ENCODE measurements around the gene SGSH.
"Not testable (repeated sequence)": the region's sequence is repeated elsewhere in the genome, so short reads cannot be mapped to it uniquely, and the experiment has no call there.

Gene SGSH

DNA sequence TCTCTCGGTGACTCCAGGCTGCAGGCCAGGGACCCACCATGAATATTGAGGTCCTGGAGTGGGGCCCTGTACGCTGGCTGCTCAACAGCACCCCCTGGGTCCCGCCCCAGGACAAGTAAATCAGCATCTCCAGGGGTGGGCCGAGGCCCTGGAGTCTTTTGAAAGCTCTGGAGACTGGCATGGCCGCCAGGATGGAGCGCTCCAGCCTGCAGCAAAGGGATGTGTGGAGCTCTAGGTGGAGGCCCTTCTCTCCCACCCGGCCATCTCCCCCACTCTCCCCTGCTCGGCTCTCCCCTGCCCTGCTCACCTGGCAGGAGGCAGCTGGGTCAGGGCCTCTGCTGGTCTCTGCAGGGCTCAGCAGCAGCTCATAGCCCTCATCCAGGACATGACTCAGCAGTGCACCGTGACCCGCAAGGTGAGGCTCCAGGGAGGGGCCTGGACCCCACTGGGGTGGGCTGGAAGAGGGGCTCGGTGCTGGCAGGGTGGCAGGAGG lies 16.6 kb downstream of the SGSH start:
- H3K27me3 Mint-ChIP-seq, result peaks cover 3% of the 10 kb centered on the region
- H3K27ac Mint-ChIP-seq, result no peak overlapping the region
- H3K4me3 Mint-ChIP-seq, result no peak overlapping the region
- no peaks in the 10 kb centered on the region for H3K9me3 Mint-ChIP-seq
- H3K36me3 Mint-ChIP-seq (ENCODE audit: low read depth), result peaks cover 75% of the 10 kb centered on the region
- intact Hi-C loops (cut with micrococcal nuclease), result no loop called here
- H3K4me1 Mint-ChIP-seq (ENCODE audit: low read depth), result peaks cover 31% of the 10 kb centered on the region

DNA sequence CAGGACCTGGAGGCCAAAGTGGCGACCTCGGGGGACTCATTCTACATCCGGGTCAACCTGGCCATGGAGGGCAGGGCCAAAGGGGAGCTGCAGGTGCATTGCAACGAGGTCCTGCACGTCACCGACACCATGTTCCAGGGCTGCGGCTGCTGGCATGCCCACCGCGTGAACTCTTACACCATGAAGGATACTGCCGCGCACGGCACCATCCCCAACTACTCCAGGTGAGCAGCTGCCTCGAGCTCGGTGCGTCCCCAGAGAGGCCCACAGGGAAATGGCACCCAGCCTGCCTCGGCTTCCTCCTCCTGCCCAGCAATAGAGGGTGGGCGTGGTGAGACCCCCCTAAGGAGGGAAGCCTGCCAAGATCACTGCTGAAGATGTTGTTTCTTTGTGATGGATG lies 17.9 kb downstream of the SGSH start:
- Mint-ChIP-seq H3K4me1 (ENCODE audit: low read depth) (peaks cover 37% of the 10 kb centered on the region), H3K9me3 (no peaks in the 10 kb centered on the region), H3K27me3 (peaks cover 3% of the 10 kb centered on the region), H3K36me3 (ENCODE audit: low read depth) (peaks cover 72% of the 10 kb centered on the region), H3K27ac (peak overlapping the region; percentile 9), H3K4me3 (no peak overlapping the region)
- intact Hi-C loops (cut with micrococcal nuclease), result no loop called here

GRCh38 chr17:80201446-80201845 lies 18.7 kb downstream of the SGSH start:
- Mint-ChIP-seq H3K36me3 (ENCODE audit: low read depth) (peaks cover 64% of the 10 kb centered on the region), H3K4me3 (no peak overlapping the region), H3K4me1 (ENCODE audit: low read depth) (peaks cover 34% of the 10 kb centered on the region), H3K9me3 (no peaks in the 10 kb centered on the region), H3K27me3 (peaks cover 3% of the 10 kb centered on the region), H3K27ac (peak overlapping the region; percentile 9)
- intact Hi-C loops (cut with micrococcal nuclease), result no loop called here

DNA sequence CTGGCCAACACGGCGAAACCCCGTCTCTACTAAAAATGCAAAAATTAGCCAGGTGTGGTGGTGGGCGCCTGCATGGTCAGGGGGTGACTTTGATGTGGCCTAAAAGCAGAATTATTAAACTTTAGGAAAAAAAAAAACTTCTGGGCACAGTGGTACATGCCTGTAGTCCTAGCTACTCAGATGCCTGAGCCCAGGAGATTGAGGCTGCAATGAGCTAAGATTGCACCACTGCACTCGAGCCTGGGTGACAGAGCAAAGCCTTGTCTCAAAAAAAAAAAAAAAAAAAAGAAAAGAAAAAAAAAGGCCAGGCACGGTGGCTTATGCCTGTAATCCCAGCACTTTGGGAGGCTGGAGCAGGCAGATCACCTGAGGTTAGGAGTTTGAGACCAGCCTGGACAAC lies 20.8 kb downstream of the SGSH start:
- H3K4me1 Mint-ChIP-seq (ENCODE audit: low read depth), result peaks cover 25% of the 10 kb centered on the region
- not testable (repeated sequence) for H3K27ac Mint-ChIP-seq, H3K9me3 Mint-ChIP-seq, H3K4me3 Mint-ChIP-seq
- H3K36me3 Mint-ChIP-seq (ENCODE audit: low read depth), result peaks cover 46% of the 10 kb centered on the region
- intact Hi-C loops (cut with micrococcal nuclease), result loop anchor here (5.0 kb wide), 1 partner anchor 53 kb away; no protein-coding TSS in a partner anchor
- peaks cover 11% of the 10 kb centered on the region for H3K27me3 Mint-ChIP-seq

DNA sequence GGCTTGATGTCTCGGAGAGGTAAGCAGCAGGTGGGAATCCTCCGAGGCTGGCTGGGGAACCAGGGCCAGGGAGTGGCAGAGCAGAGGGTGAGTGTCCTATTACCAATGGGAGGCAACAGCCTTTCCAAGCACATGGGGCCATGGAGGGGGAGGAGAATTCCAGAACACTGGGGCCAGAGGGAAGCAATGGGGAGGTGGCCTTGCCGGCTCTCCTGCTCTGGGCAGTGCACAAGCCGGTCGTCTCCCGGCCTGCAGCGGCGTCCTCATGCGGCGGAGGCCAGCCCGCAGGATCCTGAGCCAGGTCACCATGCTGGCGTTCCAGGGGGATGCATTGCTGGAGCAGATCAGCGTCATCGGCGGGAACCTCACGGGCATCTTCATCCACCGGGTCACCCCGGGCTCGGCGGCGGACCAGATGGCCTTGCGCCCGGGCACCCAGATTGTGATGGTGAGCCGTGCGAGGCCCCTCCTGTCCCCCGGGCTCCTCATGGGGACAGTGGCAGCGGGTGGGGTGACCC lies 21.9 kb downstream of the SGSH start:
- intact Hi-C loops (cut with micrococcal nuclease), result loop anchor here (5.0 kb wide), 1 partner anchor 54 kb away; no protein-coding TSS in a partner anchor
- peak overlapping the region; percentile 48 for H3K27ac Mint-ChIP-seq
- no peak overlapping the region for H3K4me3 Mint-ChIP-seq
- peaks cover 16% of the 10 kb centered on the region for H3K27me3 Mint-ChIP-seq
- H3K9me3 Mint-ChIP-seq, result no peaks in the 10 kb centered on the region
- H3K4me1 Mint-ChIP-seq (ENCODE audit: low read depth), result peaks cover 19% of the 10 kb centered on the region
- H3K36me3 Mint-ChIP-seq (ENCODE audit: low read depth), result peaks cover 35% of the 10 kb centered on the region

- H3K36me3 Mint-ChIP-seq (ENCODE audit: low read depth), result peaks cover 20% of the 10 kb centered on the region
- H3K27me3 Mint-ChIP-seq, result peaks cover 27% of the 10 kb centered on the region
- no peak overlapping the region for H3K27ac Mint-ChIP-seq
- H3K4me3 Mint-ChIP-seq, result no peak overlapping the region
- H3K4me1 Mint-ChIP-seq (ENCODE audit: low read depth), result peaks cover 19% of the 10 kb centered on the region
- intact Hi-C loops (cut with micrococcal nuclease), result loop anchor here (5.0 kb wide), 1 partner anchor 56 kb away; no protein-coding TSS in a partner anchor
- no peaks in the 10 kb centered on the region for H3K9me3 Mint-ChIP-seq
Observed at GRCh38 chr17:80196652-80197051, 23.5 kb downstream of the SGSH start.

DNA sequence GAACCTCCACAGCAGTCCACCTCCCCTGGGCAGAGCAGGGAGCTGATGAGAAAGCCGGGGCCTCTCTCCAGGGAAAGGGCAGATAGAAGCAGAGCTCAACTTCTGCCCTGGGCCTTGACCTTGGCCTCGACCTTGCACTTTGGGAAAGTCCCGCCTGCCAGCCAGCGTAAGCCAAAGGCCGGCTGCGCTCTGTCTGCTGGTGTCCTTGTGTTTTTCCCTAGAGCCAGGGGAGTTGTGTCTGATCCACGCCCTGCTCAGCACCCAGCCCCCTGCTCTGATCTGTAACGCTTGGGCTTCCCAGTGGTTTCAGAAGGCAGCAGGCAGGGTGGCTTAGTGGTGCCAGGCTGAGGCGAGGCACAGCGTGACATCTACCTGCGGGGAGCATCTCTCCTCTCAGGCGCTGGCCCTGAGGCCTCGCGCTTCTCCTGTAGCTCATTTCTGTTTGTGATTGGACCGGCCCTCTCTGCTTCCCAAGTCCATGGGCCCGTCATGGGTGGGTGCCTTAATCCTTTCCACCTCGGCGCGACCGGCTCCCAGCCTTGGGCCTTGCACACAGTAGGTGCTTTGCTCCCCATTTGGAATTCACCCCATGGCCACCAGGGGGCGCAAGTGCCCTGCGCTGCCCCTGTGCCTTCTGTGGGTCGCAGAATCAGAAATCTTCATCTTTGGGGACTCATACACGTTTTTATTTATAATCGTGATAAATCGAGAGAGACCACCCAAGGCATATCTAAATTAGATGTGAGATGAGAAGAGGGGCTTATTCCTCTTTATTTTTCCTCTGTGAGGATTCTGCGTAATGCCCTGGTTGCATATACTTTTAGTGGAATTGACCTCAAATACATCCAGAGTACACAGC lies 24.2 kb downstream of the SGSH start:
- no peak overlapping the region for H3K4me3 Mint-ChIP-seq
- H3K4me1 Mint-ChIP-seq (ENCODE audit: low read depth), result peaks cover 19% of the 10 kb centered on the region
- H3K9me3 Mint-ChIP-seq, result no peaks in the 10 kb centered on the region
- peaks cover 34% of the 10 kb centered on the region for H3K27me3 Mint-ChIP-seq
- no peak overlapping the region for H3K27ac Mint-ChIP-seq
- intact Hi-C loops (cut with micrococcal nuclease), result loop anchor here (5.0 kb wide), 1 partner anchor 56 kb away; no protein-coding TSS in a partner anchor
- H3K36me3 Mint-ChIP-seq (ENCODE audit: low read depth), result peaks cover 12% of the 10 kb centered on the region

DNA sequence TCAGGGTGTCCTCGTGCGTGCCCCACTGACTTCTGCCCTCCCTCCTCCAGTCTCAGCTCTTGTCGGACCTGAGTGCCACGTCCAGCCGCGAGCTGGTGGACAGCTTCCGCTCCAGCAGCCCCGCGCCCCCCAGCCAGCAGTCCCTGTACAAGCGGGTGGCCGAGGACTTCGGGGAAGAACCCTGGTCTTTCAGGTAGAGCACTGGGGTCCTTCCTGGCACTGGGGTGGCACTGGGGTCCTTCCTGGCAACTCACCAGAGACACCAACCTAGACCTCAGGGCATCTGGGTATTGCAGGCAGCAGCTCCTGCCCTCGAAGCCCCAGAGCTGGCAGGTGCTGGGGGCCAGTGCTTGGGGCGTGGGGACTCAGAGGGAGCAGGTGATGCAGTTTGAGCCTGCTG lies 25.0 kb downstream of the SGSH start:
- peaks cover 35% of the 10 kb centered on the region for H3K27me3 Mint-ChIP-seq
- H3K36me3 Mint-ChIP-seq (ENCODE audit: low read depth), result peaks cover 10% of the 10 kb centered on the region
- H3K9me3 Mint-ChIP-seq, result no peaks in the 10 kb centered on the region
- no peak overlapping the region for H3K27ac Mint-ChIP-seq
- intact Hi-C loops (cut with micrococcal nuclease), result loop anchor here (5.0 kb wide), 1 partner anchor 57 kb away; no protein-coding TSS in a partner anchor
- no peak overlapping the region for H3K4me3 Mint-ChIP-seq
- peaks cover 19% of the 10 kb centered on the region for H3K4me1 Mint-ChIP-seq (ENCODE audit: low read depth)

GRCh38 chr17:80191865-80192661 lies 28.1 kb downstream of the SGSH start:
- Mint-ChIP-seq H3K36me3 (ENCODE audit: low read depth) (no peaks in the 10 kb centered on the region), H3K27me3 (peaks cover 37% of the 10 kb centered on the region), H3K27ac (no peak overlapping the region), H3K4me3 (no peak overlapping the region), H3K9me3 (no peaks in the 10 kb centered on the region), H3K4me1 (ENCODE audit: low read depth) (peaks cover 4% of the 10 kb centered on the region)
- intact Hi-C loops (cut with micrococcal nuclease), result no loop called here

- H3K36me3 Mint-ChIP-seq (ENCODE audit: low read depth), result no peaks in the 10 kb centered on the region
- H3K4me3 Mint-ChIP-seq, result no peak overlapping the region
- no peak overlapping the region for H3K27ac Mint-ChIP-seq
- no peaks in the 10 kb centered on the region for H3K9me3 Mint-ChIP-seq
- peaks cover 37% of the 10 kb centered on the region for H3K27me3 Mint-ChIP-seq
- peaks cover 2% of the 10 kb centered on the region for H3K4me1 Mint-ChIP-seq (ENCODE audit: low read depth)
- intact Hi-C loops (cut with micrococcal nuclease), result no loop called here
Observed at GRCh38 chr17:80191192-80191591, 28.9 kb downstream of the SGSH start.

DNA sequence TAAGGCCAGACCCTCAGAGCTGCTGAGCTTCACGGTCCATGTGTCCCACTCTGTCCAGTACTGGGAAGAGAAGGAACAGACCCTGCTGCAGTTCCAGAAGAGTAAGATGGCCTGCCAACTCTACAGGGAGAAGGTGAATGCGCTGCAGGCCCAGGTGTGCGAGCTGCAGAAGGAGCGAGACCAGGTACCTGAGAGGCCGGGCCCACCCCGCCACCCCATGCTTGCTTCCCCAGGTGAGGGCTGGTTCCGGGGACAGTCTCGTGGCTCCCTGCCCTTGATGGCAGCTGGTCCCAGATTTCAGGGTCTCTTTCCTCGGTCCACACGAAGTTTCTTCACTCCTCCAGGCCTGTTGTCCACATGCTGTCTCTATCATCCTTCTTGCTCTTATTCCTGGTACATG lies 29.4 kb downstream of the SGSH start:
- Mint-ChIP-seq H3K4me1 (ENCODE audit: low read depth) (peaks cover 5% of the 10 kb centered on the region), H3K9me3 (no peaks in the 10 kb centered on the region), H3K27me3 (peaks cover 36% of the 10 kb centered on the region), H3K27ac (no peak overlapping the region), H3K36me3 (ENCODE audit: low read depth) (no peaks in the 10 kb centered on the region), H3K4me3 (no peak overlapping the region)
- intact Hi-C loops (cut with micrococcal nuclease), result no loop called here

GRCh38 chr17:80189611-80190010 lies 30.5 kb downstream of the SGSH start:
- peaks cover 5% of the 10 kb centered on the region for H3K4me1 Mint-ChIP-seq (ENCODE audit: low read depth)
- H3K27me3 Mint-ChIP-seq, result peaks cover 30% of the 10 kb centered on the region
- no peaks in the 10 kb centered on the region for H3K9me3 Mint-ChIP-seq
- no peak overlapping the region for H3K4me3 Mint-ChIP-seq
- H3K27ac Mint-ChIP-seq, result no peak overlapping the region
- intact Hi-C loops (cut with micrococcal nuclease), result no loop called here
- no peaks in the 10 kb centered on the region for H3K36me3 Mint-ChIP-seq (ENCODE audit: low read depth)

GRCh38 chr17:80187515-80187941 lies 32.6 kb downstream of the SGSH start:
- no peaks in the 10 kb centered on the region for H3K36me3 Mint-ChIP-seq (ENCODE audit: low read depth)
- no peak overlapping the region for H3K4me3 Mint-ChIP-seq
- peaks cover 5% of the 10 kb centered on the region for H3K4me1 Mint-ChIP-seq (ENCODE audit: low read depth)
- no peaks in the 10 kb centered on the region for H3K9me3 Mint-ChIP-seq
- H3K27ac Mint-ChIP-seq, result no peak overlapping the region
- intact Hi-C loops (cut with micrococcal nuclease), result no loop called here
- H3K27me3 Mint-ChIP-seq, result peaks cover 20% of the 10 kb centered on the region

DNA sequence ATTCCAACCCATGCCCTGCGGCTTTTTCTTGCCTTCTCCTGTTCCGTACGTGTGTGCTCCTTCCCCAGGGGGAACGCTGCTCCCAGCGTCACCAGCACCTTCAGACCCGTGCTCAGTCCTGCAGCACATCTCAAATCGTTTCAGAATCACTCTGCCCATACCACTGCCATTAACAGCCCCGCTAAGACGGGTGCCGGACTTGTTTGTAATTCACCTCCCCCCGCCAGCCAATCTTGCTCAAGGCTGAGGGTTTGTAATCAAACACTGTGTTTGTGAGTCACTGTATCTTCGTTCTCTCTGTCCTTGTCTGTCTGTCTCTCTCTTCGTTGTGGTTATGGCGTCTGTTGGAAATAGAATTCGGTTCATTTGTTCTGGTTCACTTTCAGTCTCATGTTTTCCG lies 33.0 kb downstream of the SGSH start:
- no peaks in the 10 kb centered on the region for H3K9me3 Mint-ChIP-seq
- H3K4me1 Mint-ChIP-seq (ENCODE audit: low read depth), result peaks cover 5% of the 10 kb centered on the region
- H3K27me3 Mint-ChIP-seq, result peaks cover 16% of the 10 kb centered on the region
- intact Hi-C loops (cut with micrococcal nuclease), result no loop called here
- no peak overlapping the region for H3K4me3 Mint-ChIP-seq
- H3K36me3 Mint-ChIP-seq (ENCODE audit: low read depth), result no peaks in the 10 kb centered on the region
- no peak overlapping the region for H3K27ac Mint-ChIP-seq
